Fibroblast of pulmonary artery (primary cell): Measurements from ENCODE around the gene PTPRD.

Experiments
- DNase-seq: peaks from one replicate; pipeline ENCODE4 v3.0.0-alpha.2; 2010; ENCODE audit warnings: low read depth
- H3K4me3 ChIP-seq: replicated peaks from 2 replicates; pipeline ENCODE4 v1.5.1; 2011; ENCODE audit warnings: low read depth, mild to moderate bottlenecking, control low read depth, low read length, moderate library complexity
- TF ChIP-seq, protein P1 (sequence below): IDR thresholded peaks from 2 replicates; pipeline ENCODE4 v1.5.1; 2011; ENCODE audit warnings: mild to moderate bottlenecking, control low read depth, low read length, inconsistent platforms; ENCODE audit errors: missing control alignments

The PTPRD gene

DNA sequence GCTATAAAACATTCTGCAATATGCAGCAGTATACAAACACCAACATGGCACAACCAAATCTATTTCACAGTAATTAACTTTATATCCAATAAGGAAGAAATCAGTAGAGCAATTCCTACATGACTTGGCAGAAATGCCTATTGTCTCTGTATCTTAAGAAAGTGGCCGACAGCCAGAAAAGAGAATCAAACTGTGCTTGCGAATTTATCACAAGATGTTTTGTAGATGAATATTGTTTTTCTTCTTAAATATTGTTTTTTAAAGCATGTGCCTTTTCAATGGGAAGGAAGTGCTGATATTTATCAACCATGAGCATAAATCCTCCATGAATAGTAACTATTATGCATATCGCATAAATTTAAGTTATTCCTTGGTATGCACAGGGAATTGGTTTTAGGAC, 2311.5 kb downstream of the PTPRD start:
- TF ChIP-seq, protein P1, sequence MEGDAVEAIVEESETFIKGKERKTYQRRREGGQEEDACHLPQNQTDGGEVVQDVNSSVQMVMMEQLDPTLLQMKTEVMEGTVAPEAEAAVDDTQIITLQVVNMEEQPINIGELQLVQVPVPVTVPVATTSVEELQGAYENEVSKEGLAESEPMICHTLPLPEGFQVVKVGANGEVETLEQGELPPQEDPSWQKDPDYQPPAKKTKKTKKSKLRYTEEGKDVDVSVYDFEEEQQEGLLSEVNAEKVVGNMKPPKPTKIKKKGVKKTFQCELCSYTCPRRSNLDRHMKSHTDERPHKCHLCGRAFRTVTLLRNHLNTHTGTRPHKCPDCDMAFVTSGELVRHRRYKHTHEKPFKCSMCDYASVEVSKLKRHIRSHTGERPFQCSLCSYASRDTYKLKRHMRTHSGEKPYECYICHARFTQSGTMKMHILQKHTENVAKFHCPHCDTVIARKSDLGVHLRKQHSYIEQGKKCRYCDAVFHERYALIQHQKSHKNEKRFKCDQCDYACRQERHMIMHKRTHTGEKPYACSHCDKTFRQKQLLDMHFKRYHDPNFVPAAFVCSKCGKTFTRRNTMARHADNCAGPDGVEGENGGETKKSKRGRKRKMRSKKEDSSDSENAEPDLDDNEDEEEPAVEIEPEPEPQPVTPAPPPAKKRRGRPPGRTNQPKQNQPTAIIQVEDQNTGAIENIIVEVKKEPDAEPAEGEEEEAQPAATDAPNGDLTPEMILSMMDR, result no peak
- peak; percentile 3 for DNase-seq
- no peak overlapping the region for H3K4me3 ChIP-seq

DNA sequence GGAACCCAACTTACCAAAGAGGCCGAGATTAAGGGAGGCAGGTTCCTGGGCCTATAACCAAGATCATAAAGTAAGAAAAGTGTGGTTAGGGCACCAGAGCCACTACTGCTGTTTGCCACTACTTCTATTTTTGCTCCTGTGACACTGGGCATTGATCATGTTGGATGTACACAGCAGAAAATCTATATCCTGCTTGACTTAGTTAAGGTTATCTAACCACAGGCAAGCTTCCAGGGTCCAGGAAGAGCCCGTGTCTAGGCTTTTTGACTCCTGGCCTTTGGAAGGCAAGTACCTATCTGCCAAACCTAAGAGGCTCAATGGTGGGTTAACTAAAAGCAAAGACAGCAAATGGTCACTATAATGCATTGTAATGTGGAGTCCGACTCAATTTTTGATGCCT, 2315.8 kb downstream of the PTPRD start:
- no peak for DNase-seq
- TF ChIP-seq, protein P1, result no peak
- no peak overlapping the region for H3K4me3 ChIP-seq

DNA sequence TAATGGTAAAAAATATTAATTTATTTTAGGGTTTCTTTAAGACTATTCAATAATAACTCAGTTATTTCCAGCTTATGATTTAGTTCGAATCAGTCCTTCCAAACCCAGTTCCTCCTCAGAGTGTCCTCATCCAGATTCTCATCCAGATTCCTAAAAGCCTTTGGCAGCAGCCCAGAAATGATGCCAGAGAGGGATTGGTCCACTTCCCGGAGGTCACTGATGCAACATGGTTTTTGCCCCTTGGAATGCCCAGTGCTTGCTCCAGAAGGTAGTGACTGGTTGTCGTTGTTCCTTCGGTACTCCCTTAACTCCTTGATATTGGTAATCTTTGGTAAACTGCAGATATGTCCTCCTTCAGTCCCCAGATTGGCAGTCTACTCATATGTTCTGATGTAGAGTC, 2320.1 kb downstream of the PTPRD start:
- no peak for DNase-seq

DNA sequence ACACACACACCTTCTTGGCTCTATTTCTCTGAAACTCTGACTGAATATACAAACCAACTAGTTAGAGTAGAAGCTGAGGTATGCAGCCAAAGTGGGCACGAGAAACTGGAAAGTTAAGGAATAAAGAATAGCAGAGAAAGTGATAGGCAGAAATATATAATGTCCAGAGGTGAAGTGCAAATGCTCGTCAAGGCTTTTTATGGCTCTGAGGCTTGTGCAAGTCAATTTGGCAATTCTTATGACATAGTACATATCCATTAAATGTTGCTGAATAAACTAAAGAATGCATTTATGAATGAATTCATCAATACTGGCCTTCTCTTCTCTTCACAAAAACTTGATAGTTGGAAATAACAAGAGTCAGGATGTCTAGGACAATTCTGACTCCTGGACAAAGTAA, 2323.1 kb downstream of the PTPRD start:
- TF ChIP-seq, protein P1, result no peak
- no peak overlapping the region for H3K4me3 ChIP-seq
- no peak for DNase-seq

More for the DNA sequence above, 2320.1 kb downstream of the PTPRD start:
- TF ChIP-seq, protein P1, result no peak
- H3K4me3 ChIP-seq, result no peak overlapping the region

DNA sequence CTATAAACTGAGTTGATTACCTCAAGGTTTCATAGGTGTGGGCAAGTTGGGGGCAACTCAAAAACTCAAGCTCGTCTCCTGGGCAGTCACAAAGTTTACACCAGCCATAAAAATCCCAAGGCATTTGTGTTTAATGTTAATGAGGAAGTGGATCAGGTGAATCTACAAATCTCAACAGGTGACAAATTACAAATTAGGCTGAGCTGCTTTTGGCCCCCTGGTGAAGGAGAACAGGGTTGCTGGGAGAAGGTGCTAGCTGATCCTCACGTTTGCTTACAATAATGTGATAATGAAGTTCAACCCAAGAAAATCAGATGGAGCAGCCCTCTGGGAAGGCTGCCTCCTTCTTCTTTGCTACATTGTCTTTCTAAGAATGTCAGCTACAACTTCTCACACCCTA, 2324.8 kb downstream of the PTPRD start:
- TF ChIP-seq, protein P1, result no peak
- DNase-seq, result no peak
- H3K4me3 ChIP-seq, result no peak overlapping the region

DNA sequence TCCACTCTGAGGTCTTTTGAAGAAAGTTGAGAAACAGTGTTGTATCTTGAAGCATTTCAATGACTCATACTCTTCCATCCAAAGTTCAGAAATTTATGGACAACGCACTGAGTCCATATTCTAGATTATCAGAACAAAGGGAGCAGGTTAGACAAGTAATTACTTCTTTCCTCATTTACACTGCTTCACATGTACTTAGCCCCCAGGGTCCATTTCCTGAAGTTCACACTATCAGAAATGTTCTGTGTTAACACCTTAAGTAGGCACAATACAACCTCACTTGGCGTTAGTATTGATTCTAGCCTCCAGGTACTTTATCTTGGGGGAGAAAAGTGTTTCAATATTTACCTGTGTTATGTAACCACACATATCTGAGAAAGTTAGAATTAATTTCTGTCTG, 2325.3 kb downstream of the PTPRD start:
- no peak for DNase-seq
- TF ChIP-seq, protein P1, result no peak
- H3K4me3 ChIP-seq, result no peak overlapping the region

DNA sequence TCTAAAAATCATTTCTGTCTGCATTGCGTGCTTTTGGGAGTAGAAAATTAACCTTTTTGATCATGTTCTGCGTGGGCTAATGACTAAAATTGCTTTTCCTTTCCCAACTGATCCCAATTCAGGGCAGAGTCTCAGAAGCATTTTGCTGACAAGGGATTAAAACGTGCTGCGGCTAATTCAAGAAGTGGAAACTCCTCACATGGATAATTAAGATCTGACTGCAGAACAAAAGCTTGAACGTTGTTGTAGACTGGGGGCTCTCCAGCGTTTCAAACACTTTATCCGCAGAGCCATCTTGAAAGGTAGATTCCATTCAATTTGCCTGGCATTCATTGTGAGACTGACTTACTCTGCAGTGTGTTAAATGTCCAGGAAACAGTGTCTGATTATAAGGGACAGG, 2327.9 kb downstream of the PTPRD start:
- no peak overlapping the region for H3K4me3 ChIP-seq
- no peak for DNase-seq
- TF ChIP-seq, protein P1, result no peak
